ENCODE measurements around the gene GIGYF1. TPM values are rescaled to one million over a fixed set of nuclear protein-coding genes. Genes with fewer than 3 reads are reported as not detected.

GIGYF1 gene
- total and polyA plus RNA-seq, 2 of the 8 experiments (the other 6 are each of a cell fraction or from before 2014, with no cell fraction given) = 24.1 to 99.3 TPM

DNA sequence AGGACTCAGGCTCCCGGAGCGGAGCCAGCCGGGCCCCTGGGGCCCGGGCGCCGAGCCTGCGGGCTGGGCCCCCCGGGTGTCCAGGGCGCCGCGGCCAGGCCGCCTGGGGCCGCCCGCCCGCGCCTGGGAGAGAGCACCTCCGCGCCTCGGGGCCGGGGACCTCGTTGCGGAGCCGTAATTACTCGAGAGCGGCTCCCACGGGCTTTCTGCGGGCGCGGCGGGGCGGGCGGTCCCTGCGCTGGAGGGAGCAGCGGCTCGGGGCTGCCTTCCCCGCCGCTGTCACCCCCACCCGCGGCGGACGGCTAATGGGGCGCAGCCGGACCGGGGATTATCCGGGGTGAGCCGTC is 19.0 kb downstream of the GIGYF1 start:
- FAIRE-seq (no peak), DNase-seq (ENCODE audit: low read depth in 1 of 2, low spot score in 2 of 2) (no peak)
- Histone ChIP-seq H2AFZ (ENCODE audit: low read length) (no peak overlapping the region), H4K5ac (ENCODE audit: insufficient read length, low read depth, low read length) (no peak overlapping the region), H3K56ac (replicated peaks; ENCODE audit: insufficient read length, low read depth, low read length) (no peak overlapping the region), H2BK5ac (ENCODE audit: low read depth, low read length) (no peak overlapping the region), H4K20me1 (replicated peaks in 1 of 2; ENCODE audit: control insufficient read depth in 1 of 2, insufficient read depth in 2 of 2, low read length in 2 of 2) (peaks cover 13 to 18% of the 10 kb centered on the region in 2 experiments), H3K18ac (ENCODE audit: extremely low read depth, low read length) (no peak overlapping the region), H3K23me2 (ENCODE audit: low read depth, low read length) (peaks cover 11% of the 10 kb centered on the region; the same call in 1 of the 2 replicates), H2BK15ac (ENCODE audit: low read length) (no peak overlapping the region), H3K79me1 (ENCODE audit: low read depth, low read length) (peaks cover 3% of the 10 kb centered on the region), H2BK12ac (ENCODE audit: low read depth, low read length) (no peak overlapping the region), H2AK5ac (ENCODE audit: low read depth, low read length) (no peak overlapping the region), H3K79me2 (ENCODE audit: control insufficient read depth in 1 of 2, insufficient read depth in 2 of 2, low read length in 2 of 2) (no peaks in the 10 kb centered on the region), H4K8ac (ENCODE audit: extremely low read depth, insufficient read depth, low read length) (no peak overlapping the region), H4K91ac (replicated peaks; ENCODE audit: insufficient read length, low read length) (no peak overlapping the region), H3K27me3 (replicated peaks in 1 of 4; ENCODE audit: control insufficient read depth in 3 of 4, extremely low read depth in 1 of 4, insufficient read depth in 3 of 4, low read length in 3 of 4) (peaks cover 0 to 8% (median 6%) of the 10 kb centered on the region in 4 experiments; a peak in 4 of 7 replicates), H2BK120ac (replicated peaks; ENCODE audit: low read depth, low read length) (no peak overlapping the region), H3K4me1 (replicated peaks in 1 of 4; ENCODE audit: control insufficient read depth in 3 of 4, insufficient read depth in 4 of 4, low read length in 3 of 4) (peaks cover 0 to 7% (median 2%) of the 10 kb centered on the region in 4 experiments; a peak in 5 of 7 replicates), H3K36me3 (ENCODE audit: control insufficient read depth in 2 of 4, insufficient read depth in 4 of 4, low read length in 3 of 4) (peaks cover 0 to 35% (median 14%) of the 10 kb centered on the region in 4 experiments; a peak in 6 of 8 replicates), H3K9ac (replicated peaks in 1 of 4; ENCODE audit: extremely low read depth in 1 of 4, low read depth in 3 of 4, low read length in 3 of 4) (no peak overlapping the region), H3K4me3 (ENCODE audit: extremely low read depth in 1 of 4, insufficient read depth in 2 of 4, low read depth in 3 of 4, low read length in 4 of 4) (peak overlapping the region; percentile 72 to 99 (median 82)), H2BK20ac (ENCODE audit: low read length) (no peak overlapping the region), H3K9me3 (ENCODE audit: insufficient read depth in 2 of 2, low read depth in 1 of 2, low read length in 1 of 2) (no peaks in the 10 kb centered on the region), H3K14ac (ENCODE audit: insufficient read length) (no peak overlapping the region), H3K4me2 (ENCODE audit: insufficient read depth in 1 of 2, low read depth in 2 of 2, low read length in 2 of 2) (peak overlapping the region; percentile 58 to 87), H3K4ac (replicated peaks; ENCODE audit: insufficient read length, low read depth, low read length) (no peak overlapping the region), H3K23ac (ENCODE audit: insufficient read length) (no peak overlapping the region), H3K27ac (ENCODE audit: low read depth, low read length) (no peak overlapping the region)
- 4% methylated on average over 18 of the region's 46 CpGs; no CpG with 5 or more reads in 1 of the 2 experiments for WGBS, 2 experiments (ENCODE audit: extremely low coverage in 1 of 2, insufficient coverage in 1 of 2, insufficient read length in 1 of 2, insufficient replicate concordance in 2 of 2, low coverage in 1 of 2, low lambda C conversion rate in 2 of 2, missing lambda C conversion rate in 1 of 2)
- POLR2A ChIA-PET (ENCODE audit: partially characterized antibody) = interaction anchor here (0.6 to 10.3 kb wide), 11 partner anchors 15 to 544 kb away, joined by 3 to 257 read pairs (median 4); partner anchors contain the start of genes GIGYF1, MOSPD3, PCOLCE and POP7
- CTCF ChIA-PET (ENCODE audit: partially characterized antibody) = interaction anchor here (1.0 to 12.1 kb wide), 6 partner anchors 18 to 89 kb away, joined by 3 to 134 read pairs (median 4); partner anchors contain the start of genes FBXO24, GIGYF1 and LRCH4
- TF ChIP-seq, protein P1, sequence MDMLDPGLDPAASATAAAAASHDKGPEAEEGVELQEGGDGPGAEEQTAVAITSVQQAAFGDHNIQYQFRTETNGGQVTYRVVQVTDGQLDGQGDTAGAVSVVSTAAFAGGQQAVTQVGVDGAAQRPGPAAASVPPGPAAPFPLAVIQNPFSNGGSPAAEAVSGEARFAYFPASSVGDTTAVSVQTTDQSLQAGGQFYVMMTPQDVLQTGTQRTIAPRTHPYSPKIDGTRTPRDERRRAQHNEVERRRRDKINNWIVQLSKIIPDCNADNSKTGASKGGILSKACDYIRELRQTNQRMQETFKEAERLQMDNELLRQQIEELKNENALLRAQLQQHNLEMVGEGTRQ (IDR thresholded peaks at IDR 0.05; ENCODE audit: low read length) = no peak
- TF ChIP-seq ASH2L (IDR thresholded peaks at IDR 0.05; ENCODE audit: low read length) (no peak), POU5F1 (IDR thresholded peaks at IDR 0.05; ENCODE audit: low read depth, low read length) (no peak), EZH2 (IDR thresholded peaks at IDR 0.05; ENCODE audit: low read depth, low read length, severe bottlenecking) (no peak), SIX5 (IDR thresholded peaks at IDR 0.05; ENCODE audit: low read depth, low read length) (no peak), HDAC6 (IDR thresholded peaks at IDR 0.05; ENCODE audit: low read depth, low read length) (no peak), JUND (IDR thresholded peaks at IDR 0.05; ENCODE audit: low read length) (no peak), CEBPB (IDR thresholded peaks at IDR 0.05; ENCODE audit: low read depth, low read length) (no peak), CHD1 (IDR thresholded peaks at IDR 0.05; ENCODE audit: low read depth, low read length) (no peak)
- TF ChIP-seq, protein P2, sequence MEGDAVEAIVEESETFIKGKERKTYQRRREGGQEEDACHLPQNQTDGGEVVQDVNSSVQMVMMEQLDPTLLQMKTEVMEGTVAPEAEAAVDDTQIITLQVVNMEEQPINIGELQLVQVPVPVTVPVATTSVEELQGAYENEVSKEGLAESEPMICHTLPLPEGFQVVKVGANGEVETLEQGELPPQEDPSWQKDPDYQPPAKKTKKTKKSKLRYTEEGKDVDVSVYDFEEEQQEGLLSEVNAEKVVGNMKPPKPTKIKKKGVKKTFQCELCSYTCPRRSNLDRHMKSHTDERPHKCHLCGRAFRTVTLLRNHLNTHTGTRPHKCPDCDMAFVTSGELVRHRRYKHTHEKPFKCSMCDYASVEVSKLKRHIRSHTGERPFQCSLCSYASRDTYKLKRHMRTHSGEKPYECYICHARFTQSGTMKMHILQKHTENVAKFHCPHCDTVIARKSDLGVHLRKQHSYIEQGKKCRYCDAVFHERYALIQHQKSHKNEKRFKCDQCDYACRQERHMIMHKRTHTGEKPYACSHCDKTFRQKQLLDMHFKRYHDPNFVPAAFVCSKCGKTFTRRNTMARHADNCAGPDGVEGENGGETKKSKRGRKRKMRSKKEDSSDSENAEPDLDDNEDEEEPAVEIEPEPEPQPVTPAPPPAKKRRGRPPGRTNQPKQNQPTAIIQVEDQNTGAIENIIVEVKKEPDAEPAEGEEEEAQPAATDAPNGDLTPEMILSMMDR (IDR thresholded peaks at IDR 0.05; ENCODE audit: control extremely low read depth in 1 of 3, insufficient read depth in 1 of 3, low read depth in 1 of 3, low read length in 3 of 3) = no peak

Measured in H1 (cell line).